Measurements from ENCODE around the gene RPL27A. TPM values are rescaled to one million over a fixed set of nuclear protein-coding genes. Genes with fewer than 3 reads are reported as not detected.

Gene RPL27A
- total RNA-seq, 1 experiment from 2014 or later = 1,055 TPM

- BruUV-seq (replicated peaks) = no TSS peak
- H4K20me1 ChIP-seq (ENCODE audit: insufficient read depth) = no peaks in the 10 kb centered on the region
- no peak overlapping the region for H3K9ac ChIP-seq (ENCODE audit: low read length)
- TF ChIP-seq POLR2AphosphoS5 (IDR thresholded peaks at IDR 0.05; ENCODE audit: low read depth, low read length) = no peak
- no peak for TF ChIP-seq ATF3 (IDR thresholded peaks at IDR 0.05)
- TF ChIP-seq CTCF (IDR thresholded peaks at IDR 0.05 in 2 of 3, conservative IDR thresholded peaks at IDR 0.05 in 1 of 3; ENCODE audit: borderline replicate concordance in 1 of 3, insufficient read depth in 1 of 3, low read depth in 2 of 3, low read length in 2 of 3) = no peak
- TF ChIP-seq ELF1 (IDR thresholded peaks at IDR 0.05; ENCODE audit: borderline replicate concordance, low read depth) = no peak
- no peak for TF ChIP-seq ZBTB33 (IDR thresholded peaks at IDR 0.05; ENCODE audit: extremely low read depth, insufficient replicate concordance, low read length)
- no peak for TF ChIP-seq ZNF274 (IDR thresholded peaks at IDR 0.05; ENCODE audit: low read depth, low read length)
- TF ChIP-seq MAX (IDR thresholded peaks at IDR 0.05) = no peak
- TF ChIP-seq SRF (IDR thresholded peaks at IDR 0.05; ENCODE audit: low read depth) = no peak
- TF ChIP-seq SIN3A (IDR thresholded peaks at IDR 0.05; ENCODE audit: low read depth) = no peak
- no peak for TF ChIP-seq EZH2phosphoT487 (IDR thresholded peaks at IDR 0.05; ENCODE audit: borderline replicate concordance)
- no peak for TF ChIP-seq FOSL1 (IDR thresholded peaks at IDR 0.05; ENCODE audit: low read depth)
- TF ChIP-seq RAD21 (IDR thresholded peaks at IDR 0.05; ENCODE audit: low read depth) = no peak
- TF ChIP-seq EGR1 (IDR thresholded peaks at IDR 0.05; ENCODE audit: low read depth) = no peak
- TF ChIP-seq CBX3 (IDR thresholded peaks at IDR 0.05; ENCODE audit: low read depth) = no peak
- no peak for TF ChIP-seq REST (IDR thresholded peaks at IDR 0.05; ENCODE audit: low read depth)
- no peak for TF ChIP-seq JUND (IDR thresholded peaks at IDR 0.05)
- H3K4me1 ChIP-seq (ENCODE audit: control insufficient read depth in 1 of 2, insufficient read depth in 2 of 2, low read length in 2 of 2) = peaks cover under 1 to 7% of the 10 kb centered on the region in 2 experiments; a peak in 3 of 4 replicates
- H3K36me3 ChIP-seq (ENCODE audit: control insufficient read depth in 1 of 2, insufficient read depth in 2 of 2, low read length in 2 of 2) = peaks cover 8 to 31% of the 10 kb centered on the region in 2 experiments; a peak in 3 of 4 replicates
- H3K79me2 ChIP-seq (ENCODE audit: insufficient read depth, low read length) = peaks cover 28% of the 10 kb centered on the region
- no peak for DNase-seq (ENCODE audit: low read depth, low spot score)
- intact Hi-C loops (cut with micrococcal nuclease) = no loop called here
- no peaks in the 10 kb centered on the region for H3K9me3 ChIP-seq (ENCODE audit: control insufficient read depth in 1 of 2, insufficient read depth in 1 of 2, low read depth in 1 of 2, low read length in 2 of 2)
- ChIA-PET POLR2A (no interaction called here), RAD21 (ENCODE audit: low non-redundant PET in 1 of 2, low total read pairs in 2 of 2, uncharacterized antibody in 2 of 2, unreplicated experiment in 2 of 2) (no interaction called here), CTCF (no interaction called here)
- H3K4me3 ChIP-seq (replicated peaks in 1 of 2; ENCODE audit: low read depth in 1 of 2, low read length in 2 of 2) = no peak overlapping the region
- H3K27ac ChIP-seq (ENCODE audit: low read depth, low read length) = no peak overlapping the region
- H3K27me3 ChIP-seq (ENCODE audit: insufficient read depth, low read length) = no peaks in the 10 kb centered on the region
- H2AFZ ChIP-seq (ENCODE audit: low read depth, low read length, poor library complexity, severe bottlenecking) = no peak overlapping the region
- no peaks in the 10 kb centered on the region for H3K9me2 ChIP-seq (ENCODE audit: insufficient read depth)
- no peak overlapping the region for H3K4me2 ChIP-seq (ENCODE audit: low read length)
- ATAC-seq = no peak
Measured at GRCh38 chr11:8679006-8679405, 3.6 kb upstream of the RPL27A start.
